Measurements from ENCODE around the gene EFCAB5. TPM values are rescaled to one million over a fixed set of nuclear protein-coding genes. Genes with fewer than 3 reads are reported as not detected.

Gene EFCAB5
- total and polyA plus RNA-seq, 12 donors = 0.03 to 1.4 (median 0.19) TPM; not detected in 6

DNA sequence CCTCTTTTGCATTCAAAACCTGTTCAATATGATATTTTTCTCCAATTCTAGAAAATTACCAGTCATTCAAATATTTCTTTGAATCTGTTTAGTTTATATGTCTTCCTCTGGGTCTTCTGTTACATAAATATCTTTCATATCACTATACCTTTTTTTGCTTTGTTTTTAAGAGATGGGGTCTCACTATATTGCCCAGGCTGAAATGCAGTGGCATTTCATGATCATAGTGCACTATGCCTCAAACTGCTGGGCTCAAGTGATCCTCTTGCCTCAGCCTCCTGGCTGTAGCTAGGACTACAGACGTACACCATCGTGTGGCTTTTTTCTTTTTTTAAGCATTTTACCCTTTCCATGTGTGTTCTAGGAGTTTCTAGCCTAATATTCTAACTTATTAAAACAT, 214.0 kb downstream of the EFCAB5 start:
- no peaks in the 10 kb centered on the region for H3K27me3 ChIP-seq
- intact Hi-C loops (cut with DNase I) = no loop called here
- no peak for DNase-seq
- no peak overlapping the region for H3K27ac ChIP-seq
- no peaks in the 10 kb centered on the region for H3K36me3 ChIP-seq (replicated peaks in 1 of 2)
- H3K9me3 ChIP-seq (replicated peaks in 1 of 3) = no peaks in the 10 kb centered on the region
- 94 to 100% (median 97%) methylated on average over 2 of the region's 2 CpGs for WGBS, 4 donors
- H3K4me1 ChIP-seq (replicated peaks in 1 of 2) = no peaks in the 10 kb centered on the region
- no peak overlapping the region for H3K4me3 ChIP-seq
- TF ChIP-seq, protein P1, sequence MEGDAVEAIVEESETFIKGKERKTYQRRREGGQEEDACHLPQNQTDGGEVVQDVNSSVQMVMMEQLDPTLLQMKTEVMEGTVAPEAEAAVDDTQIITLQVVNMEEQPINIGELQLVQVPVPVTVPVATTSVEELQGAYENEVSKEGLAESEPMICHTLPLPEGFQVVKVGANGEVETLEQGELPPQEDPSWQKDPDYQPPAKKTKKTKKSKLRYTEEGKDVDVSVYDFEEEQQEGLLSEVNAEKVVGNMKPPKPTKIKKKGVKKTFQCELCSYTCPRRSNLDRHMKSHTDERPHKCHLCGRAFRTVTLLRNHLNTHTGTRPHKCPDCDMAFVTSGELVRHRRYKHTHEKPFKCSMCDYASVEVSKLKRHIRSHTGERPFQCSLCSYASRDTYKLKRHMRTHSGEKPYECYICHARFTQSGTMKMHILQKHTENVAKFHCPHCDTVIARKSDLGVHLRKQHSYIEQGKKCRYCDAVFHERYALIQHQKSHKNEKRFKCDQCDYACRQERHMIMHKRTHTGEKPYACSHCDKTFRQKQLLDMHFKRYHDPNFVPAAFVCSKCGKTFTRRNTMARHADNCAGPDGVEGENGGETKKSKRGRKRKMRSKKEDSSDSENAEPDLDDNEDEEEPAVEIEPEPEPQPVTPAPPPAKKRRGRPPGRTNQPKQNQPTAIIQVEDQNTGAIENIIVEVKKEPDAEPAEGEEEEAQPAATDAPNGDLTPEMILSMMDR (IDR thresholded peaks at IDR 0.05) = no peak
- TF ChIP-seq POLR2A (IDR thresholded peaks at IDR 0.05) = no peak

MicroRNAs encoded within 50 kb of the gene (microRNA counts, 767-probe panel; counts per million panel counts)
- 0 counts per million in 2 donors for microRNA hsa-miR-3184-5p
- 3,625 to 4,819 counts per million in 2 donors for microRNA hsa-miR-423-3p
- microRNA hsa-miR-423-5p = 4,323 to 4,845 counts per million in 2 donors

Small RNA genes within 50 kb of the gene (microRNA-seq; reads per million reads assigned to microRNA genes)
- gene MIR423 = 0 reads per million in 3 donors

Small RNA genes within 50 kb of the gene (small RNA-seq; reads per million reads assigned to genes)
- 0 reads per million in 2 donors for gene AC104984.5
- 0 reads per million in 2 donors for gene RNY4P13

Other genes with a start within 250 kb of the EFCAB5 start
- gene SSH2, start 11.4 kb upstream of the EFCAB5 start, total RNA-seq = 10 to 100 TPM in 8 of 9 donors, 1 to 10 TPM in 1; 7.6 to 35.8 (median 21.9) TPM
- gene SSH2, start 11.4 kb upstream of the EFCAB5 start, polyA plus RNA-seq = 10 to 100 TPM in 2 of 3 donors, 1 to 10 TPM in 1; 8.1 to 13.1 (median 12.4) TPM
- 10 to 100 TPM in 8 of 9 donors, 1 to 10 TPM in 1; 8.9 to 60.6 (median 21.2) TPM for gene NSRP1, start 175.2 kb downstream of the EFCAB5 start, total RNA-seq
- gene NSRP1, start 175.2 kb downstream of the EFCAB5 start, polyA plus RNA-seq = 10 to 100 TPM; 19.2 to 63.6 (median 36.0) TPM

Data from adrenal gland (tissue), 12 donors.